HG02870 (cell line): ENCODE results near the gene FBLN2.

ENCODE experiments used
- ATAC-seq: cut with Tn5 transposase; IDR thresholded peaks from one replicate; pipeline ENCODE4 v1.9.1; 2021; ENCODE audit warnings: mild to moderate bottlenecking, moderate library complexity; ENCODE audit not compliant: unreplicated experiment

The FBLN2 gene

DNA sequence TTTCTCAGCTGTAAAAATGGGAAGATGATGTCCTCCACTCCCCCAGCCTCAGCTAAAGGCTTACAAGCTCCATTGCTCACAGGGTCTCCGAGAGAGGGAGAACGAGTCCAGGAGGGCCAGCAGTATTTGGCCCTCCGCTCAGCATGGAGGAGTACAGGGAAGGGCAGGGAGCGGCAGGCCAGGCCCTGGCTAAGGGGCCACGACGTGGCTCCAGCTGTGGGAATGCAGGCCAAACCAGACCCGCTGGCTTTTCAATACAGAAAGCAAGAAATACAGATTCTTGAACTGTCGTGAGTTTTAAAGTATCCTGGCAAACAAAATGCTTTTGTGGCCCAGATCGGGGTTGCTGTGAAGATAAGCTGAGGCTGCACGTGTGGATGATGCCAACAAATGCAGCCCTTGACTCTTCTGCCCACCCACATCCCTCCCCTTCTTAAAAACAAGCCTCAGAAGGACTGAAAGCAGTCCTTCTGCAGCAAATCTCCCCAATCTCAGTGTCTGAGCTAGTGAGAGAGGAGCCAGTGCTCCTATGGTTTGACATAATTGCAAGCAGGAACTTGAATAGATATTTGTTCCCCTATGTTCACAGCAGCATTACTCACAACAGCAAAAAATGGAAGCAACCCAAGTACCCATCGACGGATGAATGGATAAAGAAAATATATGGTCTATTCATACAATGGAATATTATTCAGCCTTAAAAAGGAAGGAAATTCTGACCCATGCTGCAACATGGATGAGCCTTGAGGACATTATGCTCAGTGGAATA is 18.5 kb upstream of the FBLN2 start:
- no peak for ATAC-seq

DNA sequence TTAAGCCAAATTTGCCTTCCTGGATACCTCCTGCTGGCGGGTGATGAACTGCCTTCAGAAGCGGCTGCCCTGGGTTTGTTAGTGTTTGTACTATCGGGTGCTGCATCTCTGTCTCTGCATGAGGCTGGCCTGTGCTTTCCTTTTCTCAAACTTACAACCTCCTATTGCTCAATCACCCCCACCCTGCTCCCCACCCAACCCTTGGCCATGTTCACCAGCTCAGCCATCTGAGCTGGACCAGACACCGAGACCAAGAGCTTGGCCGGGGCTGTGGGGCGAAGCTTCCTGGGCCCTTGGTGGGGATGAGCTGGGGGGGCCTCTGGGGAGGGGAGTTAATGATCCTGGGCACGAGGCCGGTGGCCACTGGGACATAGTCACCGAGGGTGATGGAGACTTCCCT is 16.8 kb upstream of the FBLN2 start:
- ATAC-seq, result no peak

DNA sequence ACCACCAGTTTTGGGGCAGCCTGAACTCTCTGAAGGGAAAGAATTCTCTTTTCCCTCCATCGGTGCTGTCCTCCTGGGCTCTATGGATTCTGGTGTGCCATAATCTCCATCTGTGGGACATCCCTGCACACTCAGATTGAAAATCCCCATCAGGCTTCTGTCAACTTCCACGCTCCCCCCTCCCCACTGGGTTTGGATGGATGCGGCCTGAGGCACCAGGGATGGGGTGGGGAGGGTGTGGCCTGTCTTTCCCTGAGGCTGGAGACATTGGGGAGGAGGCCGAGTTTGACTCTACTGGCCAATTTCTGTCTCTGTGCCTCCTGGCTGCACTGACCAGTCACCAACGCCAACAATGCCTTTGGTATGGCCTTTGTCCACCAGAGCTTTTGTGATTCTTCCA is 16.3 kb upstream of the FBLN2 start:
- no peak for ATAC-seq

DNA sequence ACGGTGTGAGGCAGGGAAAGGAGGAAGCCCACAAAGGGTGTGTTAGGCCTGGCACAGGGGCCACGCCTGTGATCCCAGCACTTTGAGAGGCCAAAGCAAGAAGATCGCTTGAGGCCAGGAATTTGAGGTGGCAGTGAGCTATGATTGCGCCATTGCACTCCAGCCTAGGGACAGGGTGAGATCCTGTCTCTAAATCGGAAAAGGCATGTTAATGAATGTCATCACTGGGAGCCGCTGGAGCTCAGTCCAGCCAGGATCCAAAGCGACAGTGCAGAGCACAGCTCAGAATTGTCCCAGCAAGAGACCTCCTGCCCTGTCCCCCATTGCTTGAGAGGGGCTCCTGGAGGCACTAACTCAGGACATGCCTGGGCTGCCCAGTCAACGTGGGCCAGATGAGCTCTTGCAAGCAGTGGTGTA is 15.0 kb upstream of the FBLN2 start:
- ATAC-seq, result no peak

DNA sequence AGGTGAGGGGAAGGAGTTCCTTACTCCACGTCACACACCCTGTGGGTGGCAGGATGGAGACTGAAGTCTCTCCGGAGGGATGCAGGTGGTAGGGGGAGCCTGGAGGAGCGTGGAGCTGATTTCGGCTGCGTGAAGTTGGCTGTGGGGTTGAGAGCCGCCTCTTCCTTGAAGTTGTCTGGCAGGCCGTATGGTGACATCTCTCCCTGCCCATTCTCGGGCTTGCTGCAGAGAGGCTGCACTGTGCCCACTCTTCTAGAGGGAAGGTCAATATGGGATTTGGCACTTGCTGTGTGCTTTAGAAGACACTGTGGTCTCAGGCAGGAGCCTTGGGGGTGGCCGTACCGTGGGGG is 13.4 kb upstream of the FBLN2 start:
- no peak for ATAC-seq

DNA sequence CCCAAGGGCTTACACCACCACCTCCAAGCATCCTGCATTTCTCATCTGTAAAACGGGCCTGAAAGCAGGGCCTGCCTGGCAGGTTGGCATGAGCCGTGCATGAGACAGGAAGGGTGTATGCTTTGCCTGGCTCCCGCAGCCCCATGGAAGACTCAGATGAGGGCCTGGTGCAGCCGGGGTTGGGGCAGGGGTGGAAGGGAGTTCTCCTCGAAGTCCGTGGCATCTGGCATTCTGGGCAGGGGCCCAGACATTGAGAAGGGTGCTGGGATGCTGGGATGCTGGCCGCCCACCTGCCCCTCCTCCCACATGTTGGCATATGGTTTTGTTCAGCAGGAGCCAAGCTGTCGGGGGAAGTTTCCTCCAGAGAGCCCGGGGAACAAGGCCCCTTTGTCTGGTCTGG is 13.0 kb upstream of the FBLN2 start:
- ATAC-seq, result no peak

DNA sequence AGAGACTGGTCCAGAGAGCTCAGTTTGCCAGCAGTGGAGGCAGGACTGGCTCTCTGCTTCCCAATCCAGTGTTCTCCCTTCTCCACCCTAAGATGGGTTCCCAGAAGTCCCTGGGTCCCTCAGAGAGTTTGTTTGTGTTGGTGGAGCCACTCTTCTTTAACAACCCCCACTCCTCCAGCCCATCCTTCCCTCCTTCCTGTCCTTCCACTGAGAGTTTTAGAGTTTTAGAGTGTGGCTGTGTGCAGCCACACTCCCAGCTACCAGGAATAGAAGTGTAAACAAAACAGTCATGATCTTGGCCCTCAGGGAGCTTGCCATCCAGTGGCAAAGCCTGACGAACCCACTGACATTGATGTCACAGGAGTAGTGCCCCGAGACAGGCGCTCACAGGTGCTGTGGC is 12.5 kb upstream of the FBLN2 start:
- ATAC-seq, result no peak

DNA sequence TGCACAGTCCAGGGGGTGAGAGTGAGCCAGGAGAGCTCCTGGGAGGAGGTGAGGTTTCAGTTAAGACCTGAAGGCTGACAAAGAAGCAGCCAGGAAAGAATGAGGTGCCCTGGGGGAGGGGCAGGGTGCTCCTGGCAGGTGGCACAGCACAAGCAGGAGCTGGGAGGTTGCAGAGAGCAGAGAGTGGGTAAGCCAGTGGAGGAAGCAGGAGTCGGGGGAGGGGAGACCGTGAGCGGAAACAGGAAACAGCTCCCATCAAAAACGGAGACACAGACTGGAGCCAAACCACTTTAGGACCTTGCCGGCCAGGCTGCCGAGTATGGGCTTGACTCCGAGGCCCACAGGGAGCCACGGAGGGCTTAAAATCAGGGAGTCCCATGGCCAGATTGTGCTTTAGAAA is 12.1 kb upstream of the FBLN2 start:
- no peak for ATAC-seq

DNA sequence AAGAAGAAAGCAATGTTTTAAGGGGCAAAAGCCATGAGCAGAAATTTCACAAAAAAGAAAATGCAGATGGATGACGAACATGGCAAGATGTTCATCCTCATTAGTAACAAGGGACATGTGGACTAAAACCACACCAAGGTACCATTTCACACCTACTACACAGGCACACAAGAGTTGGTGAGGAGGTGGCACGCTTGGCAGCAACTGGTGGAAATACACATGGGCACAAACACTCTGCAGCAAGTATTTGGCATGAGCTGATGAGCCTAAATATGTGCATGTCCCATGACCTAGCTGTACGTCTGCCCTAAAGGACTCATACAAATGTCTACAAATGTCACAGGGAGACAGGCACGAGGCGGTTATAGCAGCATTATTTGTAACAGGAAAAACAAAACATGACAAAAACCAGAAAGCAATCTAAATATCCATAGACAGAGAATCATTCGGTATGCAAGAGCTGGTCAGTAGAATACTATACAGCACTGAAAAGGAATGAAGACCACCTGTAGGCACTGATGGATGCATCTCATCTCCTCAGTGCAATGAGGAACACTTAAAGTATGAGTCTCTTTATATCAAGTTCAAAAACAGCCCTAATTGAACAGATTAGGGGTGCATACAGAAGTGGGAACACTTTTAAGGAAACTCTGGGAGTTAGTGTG is 11.5 kb upstream of the FBLN2 start:
- no peak for ATAC-seq

DNA sequence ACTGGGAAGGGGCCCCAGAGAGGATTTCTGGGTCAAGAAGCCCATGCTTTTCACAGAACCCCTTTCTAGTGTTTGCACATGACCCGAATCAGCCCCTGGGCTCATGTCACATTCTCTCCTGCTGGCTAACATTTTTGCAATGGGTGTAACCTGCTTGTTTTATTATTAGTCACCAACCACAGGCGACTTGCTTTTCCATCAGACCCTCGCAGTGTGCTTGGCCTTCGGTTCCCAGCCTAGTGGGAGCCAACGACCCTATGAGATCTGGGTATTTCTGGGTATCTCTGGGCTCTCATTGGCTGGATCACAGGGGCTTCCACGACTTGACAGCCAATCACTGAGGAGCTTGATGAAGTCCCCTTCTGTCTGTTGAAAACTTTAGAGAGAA is 11.0 kb upstream of the FBLN2 start:
- no peak for ATAC-seq

DNA sequence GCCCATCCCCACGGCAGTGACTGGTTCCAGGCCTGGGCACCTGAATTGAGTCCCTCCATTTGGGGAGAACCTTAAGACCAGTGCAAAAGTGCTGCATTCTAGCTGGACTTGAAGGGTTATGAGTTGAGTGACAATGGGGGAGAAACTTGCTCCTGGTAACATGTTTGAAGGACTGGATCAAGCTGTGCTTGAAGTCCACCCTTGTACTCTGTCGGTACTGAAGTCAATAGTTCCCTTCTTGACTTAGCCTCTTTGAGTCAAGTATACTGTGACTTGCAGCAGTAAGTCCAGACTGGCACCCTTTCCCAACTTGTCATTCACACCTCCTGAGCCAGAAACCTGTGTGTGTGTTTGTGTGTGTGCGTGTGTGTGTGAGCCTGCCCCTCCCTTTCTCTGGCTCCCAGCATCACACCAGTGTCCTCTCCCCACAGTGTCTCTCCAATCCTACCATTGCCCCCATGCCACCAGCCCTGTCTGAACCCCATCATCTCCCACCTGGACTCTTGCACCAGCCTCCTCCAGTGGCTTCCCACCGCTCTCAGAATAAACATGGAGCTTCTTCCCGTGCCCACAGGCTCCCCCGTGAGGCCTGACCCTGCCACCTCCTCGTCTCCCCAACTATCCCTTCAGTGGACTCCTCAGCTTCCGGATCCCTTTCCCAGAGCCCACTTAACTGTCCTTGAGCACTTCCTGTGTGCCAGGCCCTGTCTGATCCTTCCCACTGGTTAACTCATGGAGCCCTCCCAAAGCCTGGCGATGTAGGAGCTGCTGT is 10.2 kb upstream of the FBLN2 start:
- ATAC-seq, result no peak

DNA sequence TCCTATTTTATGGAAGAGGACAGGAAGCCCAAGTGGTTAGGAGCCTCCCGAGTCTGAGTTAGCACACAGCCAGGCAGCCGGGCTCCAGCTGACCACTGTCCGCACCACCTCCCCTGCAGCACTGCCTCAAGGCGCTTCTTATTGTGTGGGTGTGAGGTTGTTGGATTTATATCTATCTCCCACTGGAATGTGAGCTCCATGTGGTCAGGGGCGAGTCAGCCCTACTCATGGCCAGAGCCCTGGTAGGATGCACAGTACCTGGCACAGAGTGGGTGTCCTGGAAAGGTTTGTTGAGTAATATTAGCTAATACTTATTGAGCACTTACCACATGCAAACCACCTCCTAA is 9.7 kb upstream of the FBLN2 start:
- no peak for ATAC-seq

DNA sequence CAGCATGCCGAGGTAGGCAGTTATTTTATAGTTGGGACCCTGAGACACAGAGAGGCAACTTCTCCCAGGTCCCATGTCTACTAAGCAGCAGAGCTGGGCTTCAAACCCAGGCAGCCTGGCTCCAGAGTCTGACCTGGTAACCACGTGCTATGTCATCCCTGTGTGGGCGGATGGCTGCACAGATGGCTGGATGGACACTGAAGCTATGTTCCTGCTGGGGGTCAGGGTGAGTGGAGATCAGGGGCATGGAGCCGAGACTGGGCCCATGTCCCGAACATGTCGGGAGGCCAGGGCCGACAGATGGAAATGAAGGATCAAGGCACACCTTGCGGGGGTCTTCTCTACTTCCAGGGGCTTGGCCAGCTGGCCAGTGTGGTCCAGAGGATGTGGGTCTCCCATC is 9.3 kb upstream of the FBLN2 start:
- ATAC-seq, result no peak

DNA sequence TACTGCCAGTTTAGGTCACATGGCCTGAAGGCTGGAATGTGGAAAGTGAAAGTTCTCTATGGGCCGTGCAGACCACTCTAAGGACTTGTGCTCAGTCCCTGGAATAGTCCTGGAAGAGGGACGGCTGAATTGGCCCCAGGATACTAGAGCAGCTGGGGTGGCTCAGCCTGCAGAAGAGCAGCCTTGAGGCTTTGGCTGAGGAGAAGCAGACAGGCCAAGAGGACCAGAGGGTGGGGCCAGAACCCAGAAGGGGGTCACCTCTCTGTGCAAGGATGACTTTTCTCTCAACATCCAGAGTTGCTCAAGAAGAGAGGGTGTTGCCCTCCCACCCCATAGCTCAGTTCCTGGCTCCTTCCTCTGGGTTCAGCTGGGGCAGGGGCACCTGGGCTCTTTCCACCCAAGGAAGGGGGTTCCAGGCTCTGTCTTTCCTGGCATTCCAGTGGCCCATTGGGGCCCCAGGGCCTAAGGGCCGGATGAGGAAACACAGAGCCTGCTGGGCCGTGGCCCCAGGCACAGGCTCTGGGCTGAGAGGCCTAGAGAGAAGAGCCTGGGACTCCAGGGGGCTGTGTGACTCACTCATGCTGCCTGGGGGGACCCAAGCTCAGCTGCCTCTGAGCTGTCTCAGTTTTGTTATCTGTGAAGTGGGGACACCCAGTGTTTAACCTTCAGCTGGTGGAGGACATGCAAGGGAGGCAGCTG is 8.5 kb upstream of the FBLN2 start:
- no peak for ATAC-seq

DNA sequence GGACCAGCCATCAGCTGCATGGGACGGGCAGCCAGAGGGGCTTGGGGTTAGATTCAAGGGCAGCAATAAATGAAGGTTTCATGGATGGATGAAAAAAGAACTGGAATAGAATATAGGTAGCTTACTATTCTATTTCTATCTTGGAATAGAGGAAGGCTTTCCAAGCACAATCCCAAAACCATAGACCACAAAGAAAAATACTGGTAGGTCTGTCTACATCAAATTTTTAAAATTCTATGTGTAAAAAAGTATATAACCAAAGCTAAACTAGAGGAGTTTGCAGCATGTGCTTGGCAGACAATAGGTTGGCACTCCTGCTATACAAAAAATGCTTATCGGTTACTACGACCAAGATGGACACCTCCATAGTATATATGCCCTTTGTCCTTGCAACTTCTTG is 7.2 kb upstream of the FBLN2 start:
- ATAC-seq, result no peak

DNA sequence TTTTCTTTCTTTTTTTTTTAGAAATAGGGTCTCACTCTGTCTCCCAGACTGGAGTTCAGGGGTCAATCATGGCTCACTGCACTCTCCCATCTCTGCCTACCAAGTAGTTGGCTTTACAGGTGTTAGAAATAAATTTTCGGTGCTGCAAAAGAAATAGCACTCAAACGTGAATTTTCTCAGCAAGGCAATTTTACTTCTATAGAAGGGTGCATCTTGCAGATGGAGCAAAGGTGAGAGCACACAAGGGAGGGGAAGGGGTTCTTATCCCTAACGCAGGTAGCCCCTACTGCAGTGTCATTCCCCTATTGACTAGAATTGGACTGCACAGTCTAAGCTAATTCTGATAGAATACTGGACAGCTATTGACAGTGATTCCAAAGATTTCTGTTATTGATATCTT is 6.8 kb upstream of the FBLN2 start:
- no peak for ATAC-seq

DNA sequence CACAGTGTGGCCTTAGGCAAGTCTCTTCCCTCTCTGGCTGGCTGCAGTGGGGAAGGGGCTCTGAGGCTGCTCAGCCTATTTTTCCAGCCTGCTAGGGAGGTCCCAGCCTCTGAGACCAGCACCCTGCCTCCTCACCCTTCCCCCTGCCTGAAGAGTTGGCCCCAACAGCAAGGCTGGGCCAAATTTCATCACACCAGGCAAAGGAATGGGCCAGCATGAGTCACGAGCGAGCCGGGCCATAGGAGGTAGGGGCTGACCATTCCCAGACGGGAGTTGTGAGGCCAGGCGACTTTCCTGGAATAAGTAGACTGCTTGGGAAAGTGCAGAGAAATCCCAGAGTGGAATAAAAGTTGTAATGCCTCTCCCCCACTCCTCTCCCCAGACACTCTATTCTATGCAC is 5.7 kb upstream of the FBLN2 start:
- ATAC-seq, result no peak

DNA sequence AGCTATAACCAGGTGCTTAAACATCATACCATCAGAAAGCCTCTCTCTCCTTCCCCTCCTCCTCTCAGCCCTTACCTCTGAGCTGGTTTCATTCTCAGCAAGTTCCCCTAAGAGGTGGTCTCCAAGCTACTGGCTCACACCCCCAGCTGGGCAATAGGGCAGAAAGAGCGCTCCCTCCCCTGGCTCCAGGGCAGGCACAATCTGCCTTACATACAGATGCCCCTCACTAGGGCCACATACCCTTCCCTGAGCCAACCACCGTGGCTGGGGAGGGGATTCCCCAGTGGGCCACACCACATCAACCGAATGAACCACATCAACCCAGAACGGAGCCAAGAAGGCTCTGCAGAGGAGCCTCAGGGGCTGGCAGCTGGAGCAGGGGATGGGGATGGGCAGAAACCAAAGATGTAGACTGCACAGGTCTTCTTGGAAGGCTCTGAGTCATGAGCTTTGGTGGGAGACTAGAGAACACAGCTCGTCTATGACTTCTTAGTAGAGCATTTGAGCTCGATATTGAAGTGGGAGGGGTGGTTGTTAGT is 4.6 kb upstream of the FBLN2 start:
- ATAC-seq, result no peak

DNA sequence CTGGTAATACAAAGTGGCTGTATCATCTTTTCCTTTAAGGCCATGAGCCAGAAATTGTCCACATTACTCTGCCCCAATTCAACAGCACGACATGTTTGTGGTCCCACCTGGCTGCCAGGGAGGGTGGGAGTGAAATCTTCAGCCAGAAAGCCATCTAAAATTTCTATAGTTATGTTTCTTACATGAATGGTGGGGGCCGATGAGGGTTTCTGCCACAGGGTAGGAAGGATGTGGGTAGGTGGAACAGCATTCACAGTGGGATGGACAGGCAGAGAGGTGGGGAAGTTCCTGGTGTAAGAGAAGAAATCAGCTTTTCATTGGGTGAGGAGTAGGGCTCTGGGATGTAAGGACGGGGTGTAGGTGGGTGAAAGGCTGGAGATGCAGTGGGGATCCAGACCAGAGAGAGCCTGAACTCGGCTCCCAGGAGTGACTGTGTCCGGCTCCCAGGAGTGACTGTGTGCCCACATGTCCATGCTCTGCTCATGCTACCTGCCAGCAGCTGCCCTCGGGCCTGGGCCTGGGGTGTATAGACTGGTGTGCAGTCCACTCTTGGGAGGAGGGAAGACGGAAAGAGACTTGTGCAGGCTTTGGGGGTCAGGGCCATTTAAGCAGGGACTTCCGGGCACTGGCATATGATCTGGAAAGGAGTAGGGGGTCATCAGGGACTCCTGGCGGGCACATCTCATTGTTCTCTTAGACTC is 3.8 kb upstream of the FBLN2 start:
- ATAC-seq, result no peak

DNA sequence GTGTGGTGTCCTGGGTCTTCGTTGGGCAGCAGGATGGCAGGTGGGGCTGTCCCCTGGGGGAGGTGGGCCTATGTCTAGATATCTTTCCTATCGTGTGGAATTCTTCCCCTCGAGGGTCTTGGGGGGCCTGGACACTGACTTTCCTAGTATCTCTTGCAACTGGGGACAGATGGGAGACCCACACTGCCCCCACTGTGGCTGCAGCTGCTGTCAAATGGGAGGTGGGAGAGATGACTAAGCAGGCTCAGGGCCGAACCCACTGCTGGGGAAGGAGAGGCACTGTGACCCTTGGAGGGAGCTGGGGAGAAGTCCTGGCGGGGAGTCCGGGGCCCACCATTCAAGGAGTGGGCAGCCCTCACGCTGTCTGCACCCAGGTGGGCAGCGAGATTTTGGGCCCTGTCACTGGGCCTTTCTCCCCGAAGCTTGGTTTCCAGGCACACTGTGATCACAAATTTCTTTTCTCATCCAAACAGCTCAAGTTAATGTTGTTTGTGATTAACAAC is 2.9 kb upstream of the FBLN2 start:
- no peak for ATAC-seq
